PFSK-1 (cell line): ENCODE measurements around the gene DOCK4.

ENCODE experiments used
- TAF1 ChIP-seq: IDR thresholded peaks from 2 replicates; pipeline ENCODE4 v1.6.1; 2012; ENCODE audit warnings: low read length, control low read depth, borderline replicate concordance; ENCODE audit not compliant: insufficient read depth
- TF ChIP-seq, protein P1 (sequence below), 2 experiments: IDR thresholded peaks; 2 replicates each; pipeline versions ENCODE4 v1.6.1 to v1.8.0; 2011 to 2012; ENCODE audit warnings: low read depth in 2 of 2, low read length in 2 of 2, control low read depth in 1 of 2, inconsistent platforms in 1 of 2, mild to moderate bottlenecking in 1 of 2, moderate library complexity in 1 of 2; ENCODE audit not compliant: insufficient read depth in 1 of 2

DNA sequence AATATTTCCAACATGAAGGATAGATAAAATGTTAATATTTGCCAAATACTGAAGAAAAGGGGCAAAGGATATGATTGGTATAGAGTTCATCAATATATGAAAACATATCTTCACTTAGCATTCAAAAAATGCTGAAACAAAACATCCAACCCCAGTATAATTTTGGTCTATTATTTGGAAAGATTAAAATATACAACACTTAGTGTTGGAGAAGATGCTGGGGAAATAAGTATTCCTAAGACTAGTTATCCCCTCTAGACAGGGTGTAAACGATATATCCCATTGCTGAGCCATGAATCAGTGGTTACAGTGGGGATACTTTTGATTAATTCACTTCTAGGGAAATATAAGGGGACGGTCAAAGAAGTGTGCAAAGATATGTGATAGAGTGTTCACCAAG is 456.6 kb downstream of the DOCK4 start:
- TF ChIP-seq, protein P1, sequence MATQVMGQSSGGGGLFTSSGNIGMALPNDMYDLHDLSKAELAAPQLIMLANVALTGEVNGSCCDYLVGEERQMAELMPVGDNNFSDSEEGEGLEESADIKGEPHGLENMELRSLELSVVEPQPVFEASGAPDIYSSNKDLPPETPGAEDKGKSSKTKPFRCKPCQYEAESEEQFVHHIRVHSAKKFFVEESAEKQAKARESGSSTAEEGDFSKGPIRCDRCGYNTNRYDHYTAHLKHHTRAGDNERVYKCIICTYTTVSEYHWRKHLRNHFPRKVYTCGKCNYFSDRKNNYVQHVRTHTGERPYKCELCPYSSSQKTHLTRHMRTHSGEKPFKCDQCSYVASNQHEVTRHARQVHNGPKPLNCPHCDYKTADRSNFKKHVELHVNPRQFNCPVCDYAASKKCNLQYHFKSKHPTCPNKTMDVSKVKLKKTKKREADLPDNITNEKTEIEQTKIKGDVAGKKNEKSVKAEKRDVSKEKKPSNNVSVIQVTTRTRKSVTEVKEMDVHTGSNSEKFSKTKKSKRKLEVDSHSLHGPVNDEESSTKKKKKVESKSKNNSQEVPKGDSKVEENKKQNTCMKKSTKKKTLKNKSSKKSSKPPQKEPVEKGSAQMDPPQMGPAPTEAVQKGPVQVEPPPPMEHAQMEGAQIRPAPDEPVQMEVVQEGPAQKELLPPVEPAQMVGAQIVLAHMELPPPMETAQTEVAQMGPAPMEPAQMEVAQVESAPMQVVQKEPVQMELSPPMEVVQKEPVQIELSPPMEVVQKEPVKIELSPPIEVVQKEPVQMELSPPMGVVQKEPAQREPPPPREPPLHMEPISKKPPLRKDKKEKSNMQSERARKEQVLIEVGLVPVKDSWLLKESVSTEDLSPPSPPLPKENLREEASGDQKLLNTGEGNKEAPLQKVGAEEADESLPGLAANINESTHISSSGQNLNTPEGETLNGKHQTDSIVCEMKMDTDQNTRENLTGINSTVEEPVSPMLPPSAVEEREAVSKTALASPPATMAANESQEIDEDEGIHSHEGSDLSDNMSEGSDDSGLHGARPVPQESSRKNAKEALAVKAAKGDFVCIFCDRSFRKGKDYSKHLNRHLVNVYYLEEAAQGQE (IDR thresholded peaks at IDR 0.05; ENCODE audit: insufficient read depth in 1 of 2, low read depth in 2 of 2, low read length in 2 of 2): no peak
- TF ChIP-seq TAF1: no peak
